Cerebellar nuclear complex (tissue), 1 donor: ENCODE data around the gene OR2L3.
"Not testable (repeated sequence)": the region's sequence is repeated elsewhere in the genome, so short reads cannot be mapped to it uniquely, and the experiment has no call there.

Source experiments
- DNase-seq, 2 experiments: peaks; one replicate each; lab custom pipeline; 2025; lab: John Stamatoyannopoulos, UW

The OR2L3 gene, protein sequence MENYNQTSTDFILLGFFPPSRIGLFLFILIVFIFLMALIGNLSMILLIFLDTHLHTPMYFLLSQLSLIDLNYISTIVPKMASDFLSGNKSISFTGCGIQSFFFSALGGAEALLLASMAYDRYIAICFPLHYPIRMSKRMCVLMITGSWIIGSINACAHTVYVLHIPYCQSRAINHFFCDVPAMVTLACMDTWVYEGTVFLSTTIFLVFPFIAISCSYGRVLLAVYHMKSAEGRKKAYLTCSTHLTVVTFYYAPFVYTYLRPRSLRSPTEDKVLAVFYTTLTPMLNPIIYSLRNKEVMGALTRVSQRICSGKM

DNA sequence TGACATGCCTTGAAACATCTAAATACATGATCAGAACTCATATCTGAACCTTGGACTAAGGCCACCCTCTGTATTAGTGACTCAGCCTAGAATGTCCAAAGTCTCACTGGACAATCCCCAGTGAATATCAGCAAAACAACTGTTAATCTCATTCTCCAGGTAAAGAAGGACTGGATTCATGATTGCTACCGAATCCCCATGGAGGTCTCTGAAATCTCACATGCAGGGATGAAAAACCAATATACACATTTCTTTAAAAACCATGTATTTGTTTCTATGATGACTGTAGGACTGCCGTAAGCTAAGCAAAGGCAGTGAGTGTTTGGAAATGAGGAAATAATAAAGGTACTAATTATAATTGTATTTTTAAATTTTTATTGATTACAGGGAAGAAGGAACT, at the start of gene OR2L3:
OR2L3 (plus strand) TSS at position 301 of the 400 bp plus-strand sequence. CDS start 13,846 bp downstream, outside the sequence.
- DNase-seq, result no peak

DNA sequence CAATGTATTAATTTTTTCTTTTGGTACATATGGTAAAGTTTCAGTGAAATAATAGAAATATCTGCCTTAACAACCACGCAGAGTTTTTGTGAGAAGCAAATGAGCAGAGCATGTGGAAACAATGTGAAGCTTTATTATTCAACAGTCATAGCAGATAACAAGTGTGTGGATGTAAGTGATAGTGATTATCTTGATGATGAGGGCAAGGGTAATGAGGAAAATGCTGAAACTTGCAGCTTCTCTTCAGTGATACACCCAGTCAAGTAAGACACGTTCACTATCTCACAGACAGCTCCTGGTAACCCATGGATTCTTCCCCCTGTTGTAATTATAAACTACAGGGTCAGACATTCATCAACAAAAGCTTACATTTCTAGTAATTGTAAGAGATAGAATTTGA, 47.8 kb upstream of the OR2L3 start:
- no peak for DNase-seq

DNA sequence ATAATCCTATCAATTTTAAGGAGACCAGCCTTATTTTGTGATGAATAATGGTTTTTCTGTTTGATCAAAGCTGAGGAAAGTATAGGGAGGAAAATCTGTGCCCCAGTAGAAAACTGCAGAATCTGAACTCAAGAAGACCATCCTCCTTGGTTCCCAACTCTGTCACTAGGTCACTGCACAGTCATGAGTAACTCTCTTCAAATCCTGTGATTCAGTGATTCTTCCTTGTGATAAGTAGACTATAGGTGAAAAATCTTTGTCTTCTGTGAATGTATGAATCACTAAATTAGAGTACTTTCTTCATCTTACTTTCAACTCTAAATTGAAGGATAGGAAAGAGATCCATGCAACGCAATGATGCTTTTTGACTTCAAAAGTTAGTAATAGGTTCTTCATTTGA, 46.5 kb upstream of the OR2L3 start:
- no peak for DNase-seq

DNA sequence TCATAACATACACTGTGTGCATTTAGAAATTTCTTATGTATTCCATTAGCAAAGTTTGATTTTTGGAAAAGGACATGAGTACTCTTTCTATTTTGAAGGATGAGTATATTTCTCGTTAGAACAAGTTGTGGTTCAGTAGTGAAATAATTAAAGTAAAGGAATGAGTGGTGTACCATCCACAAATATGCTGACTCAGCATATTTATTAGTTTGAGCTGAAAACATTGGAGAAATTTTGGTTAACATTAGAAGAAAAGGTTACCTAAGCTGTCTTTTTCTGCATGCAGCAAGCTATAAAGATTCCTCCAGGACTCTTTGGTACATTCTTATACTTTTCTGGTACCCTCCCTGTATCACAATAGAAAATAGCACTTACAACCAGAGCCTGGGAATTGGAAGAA, 38.9 kb upstream of the OR2L3 start:
- no peak for DNase-seq

DNA sequence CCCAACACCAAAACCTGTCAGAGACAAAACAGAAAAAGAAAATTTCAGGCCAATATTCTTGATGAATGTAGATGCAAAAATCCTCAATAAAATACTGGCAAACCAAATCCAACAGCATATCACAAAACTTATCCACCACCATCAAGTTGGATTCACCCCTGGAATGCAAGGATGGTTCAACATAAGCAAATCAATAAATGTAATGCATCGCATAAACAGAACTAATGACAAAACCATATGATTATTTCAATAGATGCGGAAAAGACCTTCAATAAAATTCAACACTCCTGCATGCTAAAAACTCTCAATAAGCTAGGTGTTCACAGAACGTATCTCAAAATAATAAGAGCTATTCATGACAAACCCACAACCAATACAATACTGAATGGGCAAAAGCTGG, 37.0 kb upstream of the OR2L3 start:
- DNase-seq, result no peak

DNA sequence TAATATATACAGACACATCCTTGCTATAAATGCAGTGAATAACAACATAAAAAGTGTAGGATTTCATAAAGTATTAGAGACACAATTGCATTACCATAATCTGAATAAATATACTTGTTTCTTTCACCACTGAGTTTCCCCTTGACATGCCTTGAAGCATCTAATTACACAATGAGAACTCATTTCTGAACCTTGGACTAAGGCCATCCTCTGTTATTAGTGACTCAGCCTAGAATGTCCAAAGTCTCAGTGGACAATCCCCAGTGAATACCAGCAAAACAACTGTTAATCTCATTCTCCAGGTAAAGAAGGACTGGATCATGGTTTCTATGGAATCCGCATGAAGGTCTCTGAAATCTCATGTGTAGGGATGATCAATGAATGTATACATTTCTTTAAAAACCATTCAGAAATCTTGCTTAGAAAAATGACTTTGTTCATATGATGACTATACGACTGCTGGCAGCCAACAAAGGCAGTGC, 33.4 kb upstream of the OR2L3 start, which contains the start of gene OR2L5:
OR2L5 (plus strand) TSS at position 432 of the 482 bp plus-strand sequence. CDS start 8,288 bp downstream, outside the sequence.
- DNase-seq, result no peak

DNA sequence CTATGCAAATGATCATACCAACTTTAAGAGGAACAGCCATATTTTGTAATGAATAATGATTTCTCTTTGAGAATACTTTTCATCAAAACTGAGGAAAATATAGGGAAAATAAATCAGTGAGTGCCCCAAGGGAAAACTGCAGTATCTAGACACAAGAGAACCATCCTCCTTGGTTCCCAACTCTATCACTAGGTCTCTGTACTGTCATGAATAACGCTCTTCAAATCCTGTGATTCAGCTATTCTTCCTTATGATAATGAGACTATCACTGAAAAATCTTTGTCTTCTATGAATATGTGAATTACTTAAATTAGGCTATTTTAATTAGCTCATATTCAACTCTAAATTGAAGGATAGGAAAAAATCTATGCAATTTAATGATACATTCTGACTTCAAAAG, 30.8 kb upstream of the OR2L3 start:
- DNase-seq, result no peak

DNA sequence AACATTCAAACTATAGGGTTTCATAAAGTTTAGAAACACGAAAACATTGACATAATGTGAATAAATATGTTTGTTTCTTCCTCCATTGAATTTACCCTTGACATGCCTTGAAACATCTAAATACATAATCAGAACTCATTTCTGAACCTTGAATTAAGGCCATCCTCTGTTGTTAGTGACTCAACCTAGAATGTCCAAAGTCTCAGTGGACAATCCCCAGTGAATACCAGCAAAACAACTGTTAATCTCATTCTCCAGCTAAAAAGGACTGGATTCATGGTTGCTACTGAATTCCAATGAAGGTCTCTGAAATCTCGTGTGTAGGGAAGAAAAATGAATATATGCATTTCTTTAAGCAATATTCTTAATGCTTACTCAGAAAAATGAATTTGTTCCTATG, 16.9 kb upstream of the OR2L3 start, which contains the start of gene OR2L2:
OR2L2 (plus strand) TSS at position 301 of the 400 bp plus-strand sequence. CDS start 8,198 bp downstream, outside the sequence.
- DNase-seq, result no peak

DNA sequence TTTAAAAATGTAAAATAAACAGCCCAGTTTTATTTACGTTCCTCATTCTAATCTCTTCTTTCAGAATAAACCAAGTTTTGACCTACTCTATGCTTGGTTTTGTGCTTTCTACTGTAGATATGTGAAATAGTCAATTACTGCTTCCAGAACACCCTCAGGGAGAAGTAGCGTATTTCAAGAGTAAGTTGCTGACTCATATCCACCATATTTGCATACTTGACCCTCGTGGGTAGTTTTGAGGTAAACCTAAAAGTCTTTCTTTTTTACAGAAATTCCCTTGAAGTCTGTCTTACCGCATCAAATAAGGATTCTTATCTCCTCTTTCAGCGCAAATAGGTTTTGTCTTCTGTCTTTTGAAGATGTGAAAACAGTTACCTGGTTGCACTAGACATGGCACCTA, 1.4 kb upstream of the OR2L3 start:
- DNase-seq, result no peak

DNA sequence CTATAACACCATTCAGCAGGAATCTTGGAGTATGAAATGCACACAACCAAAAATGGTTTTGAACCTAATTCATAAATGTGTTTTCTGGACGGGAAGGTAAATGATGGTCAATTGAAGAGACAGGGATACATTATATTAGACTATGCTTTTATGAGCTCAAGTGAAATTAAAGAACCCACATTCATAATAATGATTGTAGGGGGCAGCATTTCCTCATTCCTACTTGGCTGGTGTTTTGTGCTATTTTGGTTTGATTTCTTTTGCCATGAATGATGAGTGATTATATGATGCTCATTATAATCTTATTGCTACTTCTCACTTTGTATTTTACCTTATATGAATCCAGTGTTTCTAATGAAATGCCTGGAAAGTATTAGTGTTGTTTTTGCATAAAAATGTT, 372 bp downstream of the OR2L3 start:
- DNase-seq, result no peak

DNA sequence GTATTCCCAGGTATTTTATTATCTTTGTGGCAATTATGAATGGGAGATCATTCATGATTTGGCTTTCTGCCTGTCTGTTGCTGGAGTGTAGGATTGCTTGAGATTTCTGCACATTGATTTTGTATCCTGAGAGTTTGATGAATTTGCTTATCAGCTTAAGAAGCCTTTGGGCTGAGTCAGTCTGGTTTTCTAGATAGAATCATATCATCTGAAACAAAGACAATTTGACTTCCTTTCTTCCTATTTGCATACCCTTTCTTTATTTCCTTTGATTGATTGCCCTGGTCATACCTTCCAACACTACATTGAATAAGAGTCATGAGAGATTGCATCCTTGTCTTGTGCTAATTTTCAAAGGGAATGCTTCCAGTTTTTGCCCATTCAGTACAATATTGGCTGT, 8.0 kb downstream of the OR2L3 start:
- no peak for DNase-seq

DNA sequence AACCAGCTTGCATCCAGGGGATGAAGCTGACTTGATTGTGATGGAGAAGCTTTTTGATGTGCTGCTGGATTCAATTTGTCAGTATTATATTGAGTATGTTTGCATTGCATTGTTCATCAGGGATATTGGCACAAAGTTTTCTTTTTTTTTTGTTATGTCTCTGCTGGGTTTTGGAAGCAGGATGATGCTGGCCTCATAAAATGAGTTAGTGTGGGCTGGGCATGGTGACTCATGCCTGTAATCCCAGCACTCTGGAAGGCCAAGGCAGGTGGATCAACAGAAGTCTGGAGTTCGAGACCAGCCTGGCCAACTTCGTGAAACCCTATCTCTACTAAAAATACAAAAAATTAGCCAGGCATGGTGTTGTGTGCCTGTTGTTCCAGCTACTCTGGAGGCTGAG, 8.6 kb downstream of the OR2L3 start:
- no peak for DNase-seq

DNA sequence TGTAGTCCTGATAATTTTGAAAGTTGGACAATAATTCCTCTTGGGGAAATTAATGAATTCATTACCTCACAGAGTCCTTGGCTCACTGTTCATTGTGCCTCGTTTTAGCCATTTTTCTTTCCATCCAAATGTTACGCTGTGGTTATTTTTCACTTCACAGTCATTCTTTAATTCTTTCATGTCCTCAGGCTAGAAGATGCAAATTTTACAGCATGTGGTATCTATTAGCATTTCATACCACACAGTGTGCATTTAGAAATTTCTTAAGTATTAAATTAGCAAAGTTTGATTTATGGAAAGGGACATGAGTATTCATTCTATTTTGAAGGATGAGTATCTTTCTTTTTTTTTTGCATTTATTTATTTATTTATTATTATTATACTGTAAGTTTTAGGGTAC, 18.4 kb downstream of the OR2L3 start:
- DNase-seq, result no peak

DNA sequence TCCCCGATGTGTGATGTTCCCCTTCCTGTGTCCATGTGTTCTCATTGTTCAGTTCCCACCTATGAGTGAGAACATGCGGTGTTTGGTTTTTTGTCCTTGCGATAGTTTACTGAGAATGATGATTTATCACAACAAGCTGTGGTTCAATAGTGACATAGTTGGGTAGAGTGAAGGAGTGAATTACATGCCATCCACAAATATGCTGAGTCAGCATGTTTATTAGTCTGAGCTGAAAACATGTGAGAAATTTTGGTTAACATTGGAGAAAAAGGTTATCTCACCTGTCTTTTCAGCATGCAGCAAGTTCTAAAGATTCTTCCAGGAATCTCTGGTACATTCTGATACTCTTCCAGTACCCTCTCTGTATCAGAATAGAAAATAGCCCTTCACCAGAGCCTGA, 19.0 kb downstream of the OR2L3 start:
- no peak for DNase-seq

DNA sequence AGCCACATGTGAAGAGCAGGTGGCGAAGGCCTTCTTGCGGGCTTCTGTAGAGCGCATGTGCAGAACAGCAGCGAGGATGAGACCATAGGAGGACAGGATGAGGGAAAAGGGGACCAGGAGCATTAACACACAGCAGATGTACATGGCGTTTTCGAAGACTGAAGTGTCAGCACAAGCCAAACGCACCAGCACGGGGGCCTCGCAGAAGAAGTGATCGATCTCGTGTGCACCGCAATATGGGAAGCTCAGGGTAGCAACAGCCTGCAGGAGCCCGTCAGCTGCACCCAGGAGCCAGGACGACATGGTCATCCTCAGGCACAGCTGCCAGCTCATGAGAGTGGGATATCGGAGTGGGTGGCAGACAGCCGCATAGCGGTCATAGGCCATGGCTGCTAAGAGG, 37.2 kb downstream of the OR2L3 start:
- not testable (repeated sequence) for DNase-seq

DNA sequence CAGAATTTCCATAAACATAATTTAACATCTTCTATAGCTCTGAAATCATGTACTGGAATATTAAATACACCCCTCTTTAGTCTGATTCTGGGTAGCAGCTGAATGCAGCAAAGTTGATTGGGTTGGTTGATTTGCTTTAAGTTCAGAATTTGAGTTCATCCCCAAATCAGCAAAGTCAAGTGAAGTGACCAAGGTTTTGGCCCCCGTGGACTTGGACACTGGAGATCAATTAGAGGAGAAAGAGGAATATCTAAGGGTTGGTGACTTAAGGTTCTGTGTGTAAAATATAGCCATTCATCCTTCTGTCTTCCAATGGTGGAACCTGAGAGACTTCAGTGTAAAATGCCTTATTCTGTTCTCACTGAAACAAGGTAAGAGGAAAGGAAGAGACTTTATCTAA, 48.2 kb downstream of the OR2L3 start, which contains the start of gene OR2L13:
OR2L13 (plus strand) TSS at position 301 of the 400 bp plus-strand sequence. CDS start 4,192 bp downstream, outside the sequence.
- no peak for DNase-seq

DNA sequence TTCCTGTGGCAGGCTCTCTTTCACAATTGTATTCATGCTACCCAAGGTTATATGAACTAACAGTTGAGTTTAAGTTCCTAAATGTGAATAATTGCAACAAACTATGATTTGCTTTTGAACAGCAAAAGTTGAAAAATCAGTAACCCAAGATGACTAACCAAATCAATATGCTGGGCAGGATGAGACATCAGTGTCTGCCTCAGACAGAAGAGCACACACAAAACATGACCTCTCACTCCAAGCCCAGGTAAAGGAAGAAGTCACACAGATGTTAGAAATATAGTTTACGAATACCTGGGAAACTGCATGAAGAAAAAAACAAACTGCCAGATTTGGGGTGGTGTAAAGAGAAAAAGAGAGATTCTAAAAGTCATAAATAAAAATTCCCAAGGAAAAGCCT, 51.9 kb downstream of the OR2L3 start:
- no peak for DNase-seq

DNA sequence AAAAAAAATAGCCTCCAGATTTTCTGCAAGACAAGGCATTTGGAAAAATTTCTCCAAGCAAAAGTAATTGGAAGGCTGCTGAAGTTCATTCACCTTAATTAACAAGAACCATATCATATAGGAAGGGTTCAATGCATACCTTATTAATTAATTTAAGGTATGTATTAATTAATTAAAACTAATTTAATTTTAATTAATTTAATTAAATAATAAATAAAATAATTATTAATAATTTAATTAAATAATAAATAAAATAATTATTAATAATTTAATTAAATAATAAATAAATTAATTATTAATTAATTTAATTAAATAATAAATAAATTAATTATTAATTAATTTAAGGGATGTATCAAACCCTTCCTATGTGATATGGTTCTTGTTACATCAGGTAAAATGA, 56.2 kb downstream of the OR2L3 start:
- no peak for DNase-seq

DNA sequence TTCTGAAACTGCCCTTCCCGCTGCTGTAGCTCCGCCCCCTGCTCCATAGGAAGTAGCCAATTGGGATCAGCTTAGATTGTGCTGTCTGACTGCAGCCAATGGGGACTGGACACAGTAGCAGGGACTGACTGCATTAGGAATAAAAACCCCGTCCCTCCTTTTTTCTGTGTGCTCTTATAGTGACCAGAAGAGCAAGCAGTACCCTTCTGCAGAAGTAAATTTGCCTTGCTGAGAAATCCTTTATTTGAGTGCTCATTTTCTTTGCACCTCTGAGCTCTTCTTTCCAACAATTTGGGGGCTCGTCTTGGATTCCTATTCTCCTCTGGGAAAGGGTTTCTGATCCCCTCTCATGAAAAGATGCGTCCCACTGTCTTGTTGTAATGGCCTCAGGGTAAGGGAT, 64.5 kb downstream of the OR2L3 start:
- no peak for DNase-seq
